Measurements from ENCODE around the gene TMEM43. TPM values are rescaled to one million over a fixed set of nuclear protein-coding genes. Genes with fewer than 3 reads are reported as not detected.

The TMEM43 gene
- total RNA-seq, 1 donor from 2014 or later = 166 TPM

GRCh38 chr3:14130230-14130629 is 5.4 kb downstream of the TMEM43 start:
- Histone ChIP-seq H3K36me3 (peaks cover 69 to 79% of the 10 kb centered on the region in 2 donors), H3K27me3 (no peaks in the 10 kb centered on the region), H3K27ac (peak overlapping the region in 1 of 2 donors; percentile 17), H3K9me3 (no peaks in the 10 kb centered on the region), H3K4me1 (peaks cover 16 to 18% of the 10 kb centered on the region in 2 donors), H3K4me3 (no peak overlapping the region)
- no peak for TF ChIP-seq CTCF (IDR thresholded peaks at IDR 0.05)
- DNase-seq (ENCODE audit: low spot score in 2 of 2) = no peak
- intact Hi-C loops (cut with DNase I) = no loop called here

DNA sequence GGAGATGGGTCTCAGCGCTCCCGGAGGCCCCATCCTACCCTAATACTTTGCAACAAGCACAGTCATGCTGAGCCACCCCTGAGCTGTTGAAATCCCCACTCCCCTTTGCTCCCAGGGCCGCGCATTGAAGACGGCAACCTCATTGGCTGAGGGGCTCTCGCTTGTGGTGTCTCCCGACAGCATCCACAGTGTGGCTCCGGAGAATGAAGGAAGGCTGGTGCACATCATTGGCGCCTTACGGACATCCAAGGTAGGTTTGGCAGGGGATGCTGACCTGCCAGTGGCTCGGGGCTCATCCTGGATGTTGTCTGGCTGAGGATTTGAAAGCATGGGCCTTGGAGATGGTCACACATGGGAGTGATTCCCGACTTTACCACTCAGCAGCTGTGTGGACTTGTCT is 5.9 kb downstream of the TMEM43 start:
- Histone ChIP-seq H3K36me3 (peaks cover 74 to 84% of the 10 kb centered on the region in 2 donors), H3K4me3 (no peak overlapping the region), H3K9me3 (no peaks in the 10 kb centered on the region), H3K27ac (no peak overlapping the region), H3K4me1 (peaks cover 14 to 18% of the 10 kb centered on the region in 2 donors), H3K27me3 (no peaks in the 10 kb centered on the region)
- no peak for TF ChIP-seq CTCF (IDR thresholded peaks at IDR 0.05)
- intact Hi-C loops (cut with DNase I) = no loop called here
- DNase-seq (ENCODE audit: low spot score in 2 of 2) = peak in 1 of 2 donors; percentile 51

GRCh38 chr3:14131134-14131533 is 6.3 kb downstream of the TMEM43 start:
- intact Hi-C loops (cut with DNase I) = no loop called here
- Histone ChIP-seq H3K27ac (no peak overlapping the region), H3K9me3 (no peaks in the 10 kb centered on the region), H3K4me3 (no peak overlapping the region), H3K4me1 (peaks cover 14 to 17% of the 10 kb centered on the region in 2 donors), H3K36me3 (peaks cover 77 to 88% of the 10 kb centered on the region in 2 donors), H3K27me3 (no peaks in the 10 kb centered on the region)
- DNase-seq (ENCODE audit: low spot score in 2 of 2) = peak in 1 of 2 donors; percentile 61
- no peak for TF ChIP-seq CTCF (IDR thresholded peaks at IDR 0.05)

DNA sequence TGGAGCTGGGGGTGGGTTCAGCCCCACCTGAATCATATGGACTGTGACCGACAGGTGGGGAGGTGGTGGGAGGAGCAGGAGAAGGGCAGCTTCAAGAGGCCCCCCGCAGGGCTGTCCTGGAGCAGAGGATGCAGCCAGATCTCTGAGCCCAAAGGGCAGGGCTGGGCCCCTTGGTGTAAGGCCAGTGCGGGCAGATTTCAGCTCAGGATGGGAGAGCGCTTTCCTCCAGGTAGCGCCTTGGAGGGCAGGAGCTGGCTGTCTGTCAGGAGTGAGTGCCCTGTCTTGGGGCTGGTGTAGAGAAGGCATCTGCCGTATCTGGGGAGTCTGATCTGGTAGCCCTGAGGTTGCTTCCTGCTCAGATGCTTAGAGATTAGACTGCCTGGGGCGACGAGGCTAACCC is 7.3 kb downstream of the TMEM43 start:
- no peaks in the 10 kb centered on the region for H3K9me3 ChIP-seq
- DNase-seq (ENCODE audit: low spot score in 2 of 2) = no peak
- H3K4me3 ChIP-seq = no peak overlapping the region
- peaks cover 80 to 95% of the 10 kb centered on the region in 2 donors for H3K36me3 ChIP-seq
- peak overlapping the region in 1 of 2 donors; percentile 15 for H3K27ac ChIP-seq
- peaks cover 7 to 15% of the 10 kb centered on the region in 2 donors for H3K4me1 ChIP-seq
- no peaks in the 10 kb centered on the region for H3K27me3 ChIP-seq
- no peak for TF ChIP-seq CTCF (IDR thresholded peaks at IDR 0.05)
- intact Hi-C loops (cut with DNase I) = no loop called here

DNA sequence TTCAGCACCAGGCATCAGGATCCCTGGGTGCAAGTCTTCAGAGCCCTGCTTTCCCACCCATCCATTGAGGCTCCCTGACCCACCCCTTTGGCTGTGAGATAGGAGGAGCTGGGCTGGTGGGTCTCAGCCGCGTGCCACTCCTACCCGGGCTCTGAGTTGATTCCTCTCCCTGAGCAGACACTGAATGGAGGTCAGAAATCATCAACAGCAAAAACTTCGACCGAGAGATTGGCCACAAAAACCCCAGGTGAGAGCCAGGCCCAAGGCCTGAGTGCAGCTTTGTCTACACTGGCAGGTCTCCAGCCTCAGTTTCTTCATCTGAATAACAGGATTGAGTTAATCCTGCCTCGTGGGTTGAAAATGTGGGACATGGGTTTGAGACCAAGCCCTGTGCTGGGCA is 7.8 kb downstream of the TMEM43 start:
- no peak overlapping the region for H3K4me3 ChIP-seq
- intact Hi-C loops (cut with DNase I) = no loop called here
- H3K9me3 ChIP-seq = no peaks in the 10 kb centered on the region
- H3K36me3 ChIP-seq = peaks cover 79 to 95% of the 10 kb centered on the region in 2 donors
- no peak for TF ChIP-seq CTCF (IDR thresholded peaks at IDR 0.05)
- no peaks in the 10 kb centered on the region for H3K27me3 ChIP-seq
- H3K27ac ChIP-seq = peak overlapping the region in 1 of 2 donors; percentile 15
- H3K4me1 ChIP-seq = peaks cover 3 to 15% of the 10 kb centered on the region in 2 donors
- no peak for DNase-seq (ENCODE audit: low spot score in 2 of 2)

Data from ascending aorta (tissue), 2 donors.